HepG2 (cell line): ENCODE data around the gene TMEM114. TPM values are rescaled to one million over a fixed set of nuclear protein-coding genes. Genes with fewer than 3 reads are reported as not detected.
A peak's percentile ranks its signal among the peaks of the same experiment; 100 is the strongest.

Experiments used
- ARID4A ChIP-seq: sonication (generic); formaldehyde crosslinking; IDR thresholded peaks from 2 replicates; pipeline ENCODE4 v1.5.0; 2020; ENCODE audit warnings: mild to moderate bottlenecking, missing genetic modification reagents, borderline replicate concordance
- ATF1 ChIP-seq: IDR thresholded peaks from 2 replicates; pipeline ENCODE4 v1.6.1; 2016; ENCODE audit warnings: mild to moderate bottlenecking, control low read depth
- HDAC1 ChIP-seq: sonication (generic); formaldehyde crosslinking; IDR thresholded peaks from 2 replicates; pipeline ENCODE4 v1.5.1; 2020; ENCODE audit warnings: mild to moderate bottlenecking, missing genetic modification reagents
- MIER3 ChIP-seq: IDR thresholded peaks from 2 replicates; pipeline ENCODE4 v1.6.1; 2016; ENCODE audit warnings: missing compliant biosample characterization, borderline replicate concordance
- MYPOP ChIP-seq: sonication (generic); formaldehyde crosslinking; IDR thresholded peaks from 2 replicates; pipeline ENCODE4 v1.8.1; 2023; ENCODE audit warnings: mild to moderate bottlenecking, moderate library complexity, missing genetic modification reagents
- PAXIP1 ChIP-seq: sonication (generic); formaldehyde crosslinking; conservative IDR thresholded peaks from 2 replicates; pipeline ENCODE4 v1.4.0; 2020; ENCODE audit warnings: mild to moderate bottlenecking, missing genetic modification reagents, moderate library complexity
- SKI ChIP-seq: fragments of 450-650 bp; IDR thresholded peaks from one replicate; pipeline ENCODE4 v1.6.1; 2018; ENCODE audit warnings: mild to moderate bottlenecking; ENCODE audit not compliant: partially characterized antibody
- SMYD3 ChIP-seq: sonication (generic); formaldehyde crosslinking; IDR thresholded peaks from 2 replicates; pipeline ENCODE4 v1.8.1; 2023; ENCODE audit warnings: mild to moderate bottlenecking, missing genetic modification reagents
- SP4 ChIP-seq: sonication (generic); formaldehyde crosslinking; IDR thresholded peaks from 2 replicates; pipeline ENCODE4 v1.8.1; 2023; ENCODE audit warnings: mild to moderate bottlenecking, missing genetic modification reagents
- ZBTB3 ChIP-seq: sonication (generic); formaldehyde crosslinking; IDR thresholded peaks from 2 replicates; pipeline ENCODE4 v1.4.0; 2020; ENCODE audit warnings: low read depth, mild to moderate bottlenecking, moderate library complexity, missing genetic modification reagents, borderline replicate concordance
- ZNF362 ChIP-seq: sonication (generic); formaldehyde crosslinking; IDR thresholded peaks from 2 replicates; pipeline ENCODE4 v1.4.0; 2020; ENCODE audit warnings: missing genetic modification reagents, mild to moderate bottlenecking, borderline replicate concordance
- ZNF710 ChIP-seq: sonication (generic); formaldehyde crosslinking; IDR thresholded peaks from 2 replicates; pipeline ENCODE4 v1.5.0; 2020; ENCODE audit warnings: mild to moderate bottlenecking, missing genetic modification reagents, borderline replicate concordance
- ZSCAN31 ChIP-seq: sonication (generic); formaldehyde crosslinking; IDR thresholded peaks from 2 replicates; pipeline ENCODE4 v1.5.0; 2020; ENCODE audit warnings: low read depth, mild to moderate bottlenecking, missing genetic modification reagents
- polyA plus RNA-seq, 8 experiments: library from polyadenylated mRNA; depleted of rRNA in 3 of 8; stranded (reverse) in 7 of 8; unstranded in 1 of 8; fragments of >200 nt; fragmentation: Illumina TruSeq in 4 of 8; extraction: Trizol in 4 of 8; gene quantifications; 2 replicates each; pipeline versions ENCODE4 v1.2.1 to v1.2.3, GENCODE V29; 2011 to 2016; ENCODE audit warnings: low read depth in 4 of 8, missing spikeins in 1 of 8, mixed read lengths in 1 of 8; ENCODE audit not compliant: insufficient read depth in 1 of 8
- total RNA-seq, 5 experiments: library from RNA; depleted of rRNA; stranded (reverse); fragments of >200 nt; fragmentation: Illumina TruSeq; extraction: Trizol; gene quantifications; 2 replicates each; pipeline ENCODE4 v1.2.3, GENCODE V29; 2016; ENCODE audit warnings: low read depth in 1 of 5

TMEM114 gene
- total and polyA plus RNA-seq, 2 of the 13 experiments (the other 11 are each of a cell fraction or from before 2014, with no cell fraction given) = not detected

GRCh38 chr16:8537691-8538342 is 52.5 kb downstream of the TMEM114 start (continued):
- TF ChIP-seq ZNF710 (CRISPR knock-in tag) (peak; percentile 87), MYPOP (CRISPR knock-in tag) (0 out of 2 replicates have a peak, but pooled peaks have one; percentile 27), HDAC1 (CRISPR knock-in tag) (peak; percentile 71), PAXIP1 (CRISPR knock-in tag) (peak; percentile 91), ARID4A (CRISPR knock-in tag) (peak; percentile 22; the same call in 1 of the 2 replicates), ZSCAN31 (peak; percentile 63; the same call in 1 of the 2 replicates), MIER3 (peak; percentile 68; the same call in 1 of the 2 replicates), SKI (peak; percentile 37), ZNF362 (peak; percentile 84), SMYD3 (no peak), ATF1 (CRISPR knock-in tag) (peak; percentile 65; the same call in 1 of the 2 replicates), SP4 (peak; percentile 21; the same call in 1 of the 2 replicates), ZBTB3 (CRISPR knock-in tag) (no peak)
